Liver (tissue), 9 donors: ENCODE data around the gene DDX4. TPM values are rescaled to one million over a fixed set of nuclear protein-coding genes. Genes with fewer than 3 reads are reported as not detected.

Experiments used
- DNase-seq: peaks from one replicate; pipeline ENCODE4 v3.0.0-alpha.2; 2017; ENCODE audit warnings: low spot score
- H3K27ac ChIP-seq, 2 donors: one replicate each; pipeline ENCODE4 v1.7.0; 2013; ENCODE audit warnings: inconsistent platforms in 2 of 2, low read length in 2 of 2, control low read depth in 1 of 2, low read depth in 1 of 2, mild to moderate bottlenecking in 1 of 2
- H3K27me3 ChIP-seq, 4 donors: one replicate each; pipeline versions ENCODE4 v1.6.1 to v1.7.0; 2013; ENCODE audit warnings: low read length in 3 of 4, inconsistent platforms in 1 of 4, mild to moderate bottlenecking in 1 of 4, moderate library complexity in 1 of 4; ENCODE audit not compliant: control insufficient read depth in 4 of 4, insufficient read depth in 4 of 4
- H3K36me3 ChIP-seq, 4 donors: one replicate each; pipeline versions ENCODE4 v1.6.1 to v1.7.0; 2013; ENCODE audit warnings: low read length in 3 of 4, mild to moderate bottlenecking in 3 of 4, low read depth in 1 of 4, moderate library complexity in 1 of 4; ENCODE audit not compliant: control insufficient read depth in 4 of 4, insufficient read depth in 3 of 4
- H3K4me1 ChIP-seq, 4 donors: one replicate each; pipeline versions ENCODE4 v1.6.1 to v1.7.0; 2013; ENCODE audit warnings: low read length in 3 of 4, mild to moderate bottlenecking in 3 of 4, moderate library complexity in 1 of 4; ENCODE audit not compliant: control insufficient read depth in 4 of 4, insufficient read depth in 4 of 4
- H3K4me3 ChIP-seq, 3 donors: one replicate each; pipeline versions ENCODE4 v1.6.1 to v1.7.0; 2013; ENCODE audit warnings: low read length in 3 of 3, control low read depth in 1 of 3, low read depth in 1 of 3, mild to moderate bottlenecking in 1 of 3
- H3K9ac ChIP-seq, 2 donors: one replicate each; pipeline ENCODE4 v1.7.0; 2013; ENCODE audit warnings: low read length in 2 of 2, mild to moderate bottlenecking in 2 of 2, moderate library complexity in 2 of 2, control low read depth in 1 of 2, low read depth in 1 of 2
- H3K9me3 ChIP-seq, 4 donors: one replicate each; pipeline versions ENCODE4 v1.6.1 to v1.7.0; 2013; ENCODE audit warnings: low read length in 3 of 4; ENCODE audit not compliant: control insufficient read depth in 4 of 4
- EGR1 ChIP-seq, 2 donors: IDR thresholded peaks; 2 replicates each; pipeline ENCODE4 v1.6.1; 2016 to 2018; ENCODE audit warnings: antibody characterized with exemption in 2 of 2, low read depth in 2 of 2
- FOXA1 ChIP-seq: IDR thresholded peaks from 2 replicates; pipeline ENCODE4 v1.6.1; 2016; ENCODE audit warnings: antibody characterized with exemption
- FOXA2 ChIP-seq: IDR thresholded peaks from 2 replicates; pipeline ENCODE4 v1.6.1; 2016; ENCODE audit warnings: antibody characterized with exemption
- GABPA ChIP-seq, 2 donors: IDR thresholded peaks in 1 of 2; conservative IDR thresholded peaks in 1 of 2; 2 replicates each; pipeline ENCODE4 v1.6.1; 2016; ENCODE audit warnings: antibody characterized with exemption in 2 of 2, mild to moderate bottlenecking in 1 of 2, moderate library complexity in 1 of 2
- HNF4G ChIP-seq: IDR thresholded peaks from 2 replicates; pipeline ENCODE4 v1.6.1; 2016; ENCODE audit warnings: antibody characterized with exemption
- JUND ChIP-seq, 2 donors: IDR thresholded peaks; 2 replicates each; pipeline ENCODE4 v1.6.1; 2016; ENCODE audit warnings: antibody characterized with exemption in 2 of 2
- NR2F2 ChIP-seq: IDR thresholded peaks from 2 replicates; pipeline ENCODE4 v1.6.1; 2016; ENCODE audit warnings: antibody characterized with exemption
- RAD21 ChIP-seq, 2 donors: IDR thresholded peaks; 2 replicates each; pipeline ENCODE4 v1.6.1; 2016; ENCODE audit warnings: antibody characterized with exemption in 2 of 2, mild to moderate bottlenecking in 2 of 2
- RXRA ChIP-seq, 2 donors: IDR thresholded peaks; 2 replicates each; pipeline ENCODE4 v1.6.1; 2017 to 2018; ENCODE audit warnings: antibody characterized with exemption in 2 of 2, mild to moderate bottlenecking in 1 of 2
- SP1 ChIP-seq: IDR thresholded peaks from 2 replicates; pipeline ENCODE4 v1.6.1; 2018; ENCODE audit warnings: antibody characterized with exemption, mild to moderate bottlenecking
- TAF1 ChIP-seq: conservative IDR thresholded peaks from 2 replicates; pipeline ENCODE4 v1.6.1; 2016; ENCODE audit warnings: antibody characterized with exemption, mild to moderate bottlenecking
- YY1 ChIP-seq: IDR thresholded peaks from 2 replicates; pipeline ENCODE4 v1.6.1; 2016; ENCODE audit warnings: antibody characterized with exemption, mild to moderate bottlenecking
- WGBS: extraction: QIAGEN DNeasy Blood & Tissue Kit; methylation state at CpG from one replicate; pipeline ENCODE4 v1.1.7; 2013; 5-methylcytosine and 5-hydroxymethylcytosine counted together
- polyA plus RNA-seq, 2 donors: library from polyadenylated mRNA; stranded (reverse) in 1 of 2; unstranded in 1 of 2; fragments of 200-250 nt in 1 of 2; fragments of >200 nt in 1 of 2; fragmentation: Nextera tagmentation in 1 of 2; extraction: Ambion mirVana in 1 of 2; gene quantifications; one replicate each; pipeline versions ENCODE4 v1.2.1 to v1.2.3, GENCODE V29; 2013 to 2015
- total RNA-seq, 2 donors: library from RNA; depleted of rRNA; stranded (reverse); fragments of >200 nt; gene quantifications; one replicate each; pipeline ENCODE4 v1.2.3, GENCODE V29; 2014
- TF ChIP-seq, protein P1 (sequence below): IDR thresholded peaks from 2 replicates; pipeline ENCODE4 v1.6.1; 2016; ENCODE audit warnings: antibody characterized with exemption, mild to moderate bottlenecking
- TF ChIP-seq, protein P2 (sequence below): fragments of 150-350 bp; IDR thresholded peaks from 2 replicates; pipeline ENCODE4 v1.5.1; 2017; ENCODE audit warnings: improper control_type of control experiment, low read depth, low read length; ENCODE audit not compliant: missing input control
- TF ChIP-seq, protein P3 (sequence below): IDR thresholded peaks from 2 replicates; pipeline ENCODE4 v1.6.1; 2016; ENCODE audit warnings: antibody characterized with exemption
- TF ChIP-seq, protein P4 (sequence below): IDR thresholded peaks from 2 replicates; pipeline ENCODE4 v1.6.1; 2016; ENCODE audit warnings: antibody characterized with exemption
- TF ChIP-seq, protein P5 (sequence below): IDR thresholded peaks from 2 replicates; pipeline ENCODE4 v1.6.1; 2016; ENCODE audit warnings: antibody characterized with exemption
- donor health status: healthy.
- donor health status: healthy.
- donor health status: healthy.
- donor health status: healthy.
- donor health status: healthy.

Gene DDX4
- total RNA-seq (not detected), polyA plus RNA-seq (not detected)

DNA sequence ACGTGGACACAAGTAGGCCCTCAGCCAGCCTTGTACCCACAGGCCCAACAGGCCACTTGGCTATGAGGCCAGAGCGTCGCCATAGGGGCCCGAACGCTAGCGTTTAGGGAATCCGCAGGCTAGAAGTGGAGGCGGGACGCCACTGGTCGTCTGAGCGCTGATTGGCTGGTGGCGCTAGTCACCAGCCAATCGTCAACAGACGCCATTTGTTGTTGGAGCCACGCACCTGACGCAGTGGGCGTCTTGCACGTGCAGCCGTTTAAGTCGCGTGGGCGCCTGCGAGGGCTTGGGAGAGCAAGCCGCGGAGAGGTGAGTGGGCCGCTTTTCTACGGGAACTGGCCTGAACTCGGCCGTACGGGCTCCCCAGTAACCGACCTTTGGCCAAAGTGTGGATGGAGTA lies at the start of gene DDX4:
TSS of gene DDX4 (plus strand) at position 269 of the 400 bp plus-strand sequence. CDS start 903 bp downstream, outside the sequence.
- Histone ChIP-seq H3K4me3 (no peak within 1 kb of the TSS), H3K36me3 (no peaks in the 10 kb centered on the region), H3K9ac (no peak within 1 kb of the TSS), H3K4me1 (no peaks in the 10 kb centered on the region), H3K27me3 (no peaks in the 10 kb centered on the region), H3K27ac (no peak within 1 kb of the TSS), H3K9me3 (no peaks in the 10 kb centered on the region)
- TF ChIP-seq, protein P1, sequence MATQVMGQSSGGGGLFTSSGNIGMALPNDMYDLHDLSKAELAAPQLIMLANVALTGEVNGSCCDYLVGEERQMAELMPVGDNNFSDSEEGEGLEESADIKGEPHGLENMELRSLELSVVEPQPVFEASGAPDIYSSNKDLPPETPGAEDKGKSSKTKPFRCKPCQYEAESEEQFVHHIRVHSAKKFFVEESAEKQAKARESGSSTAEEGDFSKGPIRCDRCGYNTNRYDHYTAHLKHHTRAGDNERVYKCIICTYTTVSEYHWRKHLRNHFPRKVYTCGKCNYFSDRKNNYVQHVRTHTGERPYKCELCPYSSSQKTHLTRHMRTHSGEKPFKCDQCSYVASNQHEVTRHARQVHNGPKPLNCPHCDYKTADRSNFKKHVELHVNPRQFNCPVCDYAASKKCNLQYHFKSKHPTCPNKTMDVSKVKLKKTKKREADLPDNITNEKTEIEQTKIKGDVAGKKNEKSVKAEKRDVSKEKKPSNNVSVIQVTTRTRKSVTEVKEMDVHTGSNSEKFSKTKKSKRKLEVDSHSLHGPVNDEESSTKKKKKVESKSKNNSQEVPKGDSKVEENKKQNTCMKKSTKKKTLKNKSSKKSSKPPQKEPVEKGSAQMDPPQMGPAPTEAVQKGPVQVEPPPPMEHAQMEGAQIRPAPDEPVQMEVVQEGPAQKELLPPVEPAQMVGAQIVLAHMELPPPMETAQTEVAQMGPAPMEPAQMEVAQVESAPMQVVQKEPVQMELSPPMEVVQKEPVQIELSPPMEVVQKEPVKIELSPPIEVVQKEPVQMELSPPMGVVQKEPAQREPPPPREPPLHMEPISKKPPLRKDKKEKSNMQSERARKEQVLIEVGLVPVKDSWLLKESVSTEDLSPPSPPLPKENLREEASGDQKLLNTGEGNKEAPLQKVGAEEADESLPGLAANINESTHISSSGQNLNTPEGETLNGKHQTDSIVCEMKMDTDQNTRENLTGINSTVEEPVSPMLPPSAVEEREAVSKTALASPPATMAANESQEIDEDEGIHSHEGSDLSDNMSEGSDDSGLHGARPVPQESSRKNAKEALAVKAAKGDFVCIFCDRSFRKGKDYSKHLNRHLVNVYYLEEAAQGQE = no peak
- TF ChIP-seq FOXA1 (no peak), HNF4G (no peak), JUND (IDR thresholded peaks at IDR 0.05) (no peak), FOXA2 (no peak), TAF1 (no peak), GABPA (IDR thresholded peaks at IDR 0.05 in 1 of 2, conservative IDR thresholded peaks at IDR 0.05 in 1 of 2) (no peak), NR2F2 (no peak), EGR1 (IDR thresholded peaks at IDR 0.05; ENCODE audit: low read depth in 2 of 2) (no peak)
- TF ChIP-seq, protein P2, sequence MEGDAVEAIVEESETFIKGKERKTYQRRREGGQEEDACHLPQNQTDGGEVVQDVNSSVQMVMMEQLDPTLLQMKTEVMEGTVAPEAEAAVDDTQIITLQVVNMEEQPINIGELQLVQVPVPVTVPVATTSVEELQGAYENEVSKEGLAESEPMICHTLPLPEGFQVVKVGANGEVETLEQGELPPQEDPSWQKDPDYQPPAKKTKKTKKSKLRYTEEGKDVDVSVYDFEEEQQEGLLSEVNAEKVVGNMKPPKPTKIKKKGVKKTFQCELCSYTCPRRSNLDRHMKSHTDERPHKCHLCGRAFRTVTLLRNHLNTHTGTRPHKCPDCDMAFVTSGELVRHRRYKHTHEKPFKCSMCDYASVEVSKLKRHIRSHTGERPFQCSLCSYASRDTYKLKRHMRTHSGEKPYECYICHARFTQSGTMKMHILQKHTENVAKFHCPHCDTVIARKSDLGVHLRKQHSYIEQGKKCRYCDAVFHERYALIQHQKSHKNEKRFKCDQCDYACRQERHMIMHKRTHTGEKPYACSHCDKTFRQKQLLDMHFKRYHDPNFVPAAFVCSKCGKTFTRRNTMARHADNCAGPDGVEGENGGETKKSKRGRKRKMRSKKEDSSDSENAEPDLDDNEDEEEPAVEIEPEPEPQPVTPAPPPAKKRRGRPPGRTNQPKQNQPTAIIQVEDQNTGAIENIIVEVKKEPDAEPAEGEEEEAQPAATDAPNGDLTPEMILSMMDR = no peak
- TF ChIP-seq, protein P3, sequence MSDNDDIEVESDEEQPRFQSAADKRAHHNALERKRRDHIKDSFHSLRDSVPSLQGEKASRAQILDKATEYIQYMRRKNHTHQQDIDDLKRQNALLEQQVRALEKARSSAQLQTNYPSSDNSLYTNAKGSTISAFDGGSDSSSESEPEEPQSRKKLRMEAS = no peak
- no peak for DNase-seq
- 96% methylated on average over 31 of the region's 31 CpGs for WGBS

DNA sequence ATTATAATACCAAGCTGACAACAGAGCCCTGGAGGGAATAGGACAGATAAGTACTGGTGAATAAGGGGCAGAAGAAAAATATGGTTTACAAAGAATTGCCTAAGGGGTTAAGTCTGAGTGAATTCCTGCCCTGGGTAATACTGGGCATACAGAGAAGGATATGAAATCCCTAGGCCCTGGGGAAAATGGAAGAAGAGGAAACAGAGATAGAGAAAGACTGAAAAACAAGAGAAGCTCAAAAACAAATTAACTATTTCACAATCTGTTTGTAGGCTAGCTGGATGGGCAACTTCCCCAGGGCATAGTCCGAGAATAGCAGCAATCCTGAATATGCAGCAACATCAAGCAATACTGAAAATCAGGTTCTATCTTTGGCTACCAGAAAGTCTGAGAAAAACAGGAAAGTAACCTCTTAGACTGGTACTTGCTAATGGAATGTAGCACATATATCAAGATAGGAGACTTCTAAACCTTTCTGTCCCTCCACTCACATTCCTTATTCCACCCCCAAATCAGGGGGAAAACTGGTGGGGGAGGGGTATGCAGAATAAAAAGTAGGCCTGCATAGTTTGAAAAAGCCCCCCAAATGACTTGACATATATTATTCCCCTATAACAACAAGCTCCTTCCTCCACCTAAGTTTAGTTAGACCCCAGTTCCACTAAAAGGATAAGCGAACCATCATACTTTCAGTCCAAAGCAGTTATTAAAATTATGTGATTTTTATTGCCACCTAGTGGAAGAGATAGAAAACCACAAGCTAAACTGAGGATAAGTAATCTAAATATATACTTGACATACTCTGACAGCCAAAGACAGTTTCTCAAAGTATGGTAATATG lies 46.4 kb upstream of the DDX4 start:
- Histone ChIP-seq H3K4me1 (peaks cover 0 to 37% (median 24%) of the 10 kb centered on the region in 4 donors), H3K9me3 (no peaks in the 10 kb centered on the region), H3K27ac (peak overlapping the region; percentile 88 to 98), H3K36me3 (no peaks in the 10 kb centered on the region), H3K9ac (peak overlapping the region; percentile 57 to 91), H3K4me3 (peak overlapping the region in 2 of 3 donors; percentile 31 to 49), H3K27me3 (no peaks in the 10 kb centered on the region)
- DNase-seq = no peak
- 22% methylated on average over 2 of the region's 2 CpGs for WGBS
- TF ChIP-seq, protein P3 = peak; percentile 44
- TF ChIP-seq SP1 = peak; percentile 97
- peak in 1 of 2 donors; percentile 22 for TF ChIP-seq EGR1 (IDR thresholded peaks at IDR 0.05; ENCODE audit: low read depth in 2 of 2)
- TF ChIP-seq, protein P2 = peak; percentile 70
- peak; percentile 39 to 70 for TF ChIP-seq JUND (IDR thresholded peaks at IDR 0.05)
- TF ChIP-seq FOXA2 = peak; percentile 53
- peak; percentile 7 for TF ChIP-seq FOXA1
- TF ChIP-seq RAD21 (IDR thresholded peaks at IDR 0.05) = peak; percentile 82 to 86
- TF ChIP-seq RXRA (IDR thresholded peaks at IDR 0.05) = peak; percentile 64 to 75
- TF ChIP-seq, protein P4, sequence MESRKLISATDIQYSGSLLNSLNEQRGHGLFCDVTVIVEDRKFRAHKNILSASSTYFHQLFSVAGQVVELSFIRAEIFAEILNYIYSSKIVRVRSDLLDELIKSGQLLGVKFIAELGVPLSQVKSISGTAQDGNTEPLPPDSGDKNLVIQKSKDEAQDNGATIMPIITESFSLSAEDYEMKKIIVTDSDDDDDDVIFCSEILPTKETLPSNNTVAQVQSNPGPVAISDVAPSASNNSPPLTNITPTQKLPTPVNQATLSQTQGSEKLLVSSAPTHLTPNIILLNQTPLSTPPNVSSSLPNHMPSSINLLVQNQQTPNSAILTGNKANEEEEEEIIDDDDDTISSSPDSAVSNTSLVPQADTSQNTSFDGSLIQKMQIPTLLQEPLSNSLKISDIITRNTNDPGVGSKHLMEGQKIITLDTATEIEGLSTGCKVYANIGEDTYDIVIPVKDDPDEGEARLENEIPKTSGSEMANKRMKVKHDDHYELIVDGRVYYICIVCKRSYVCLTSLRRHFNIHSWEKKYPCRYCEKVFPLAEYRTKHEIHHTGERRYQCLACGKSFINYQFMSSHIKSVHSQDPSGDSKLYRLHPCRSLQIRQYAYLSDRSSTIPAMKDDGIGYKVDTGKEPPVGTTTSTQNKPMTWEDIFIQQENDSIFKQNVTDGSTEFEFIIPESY = peak; percentile 13
- TF ChIP-seq YY1 = peak; percentile 91
- TF ChIP-seq GABPA (IDR thresholded peaks at IDR 0.05 in 1 of 2, conservative IDR thresholded peaks at IDR 0.05 in 1 of 2) = no peak
- peak; percentile 91 for TF ChIP-seq HNF4G
- TF ChIP-seq, protein P5, sequence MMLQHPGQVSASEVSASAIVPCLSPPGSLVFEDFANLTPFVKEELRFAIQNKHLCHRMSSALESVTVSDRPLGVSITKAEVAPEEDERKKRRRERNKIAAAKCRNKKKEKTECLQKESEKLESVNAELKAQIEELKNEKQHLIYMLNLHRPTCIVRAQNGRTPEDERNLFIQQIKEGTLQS = no peak
- no peak for TF ChIP-seq NR2F2
